CD1c-positive myeloid dendritic cell (primary cell): ENCODE measurements around the gene DDX60.
"Not testable (repeated sequence)": the region's sequence is repeated elsewhere in the genome, so short reads cannot be mapped to it uniquely, and the experiment has no call there.

Experiments used
- DNase-seq: peaks from one replicate; pipeline ENCODE4 v3.0.0-alpha.2; 2016; ENCODE audit errors: extremely low spot score

Gene DDX60

GRCh38 chr4:168318266-168318895 lies at the start of gene DDX60:
DDX60 (minus strand) TSS chr4:168318752; CDS start chr4:168311259, 7,493 bp downstream.
- peak; percentile 83 for DNase-seq

- no peak for DNase-seq
These were observed 48.5 kb upstream of the DDX60 start for GRCh38 chr4:168367065-168367464.

GRCh38 chr4:168362025-168362401 lies 43.5 kb upstream of the DDX60 start:
- DNase-seq = no peak

DNA sequence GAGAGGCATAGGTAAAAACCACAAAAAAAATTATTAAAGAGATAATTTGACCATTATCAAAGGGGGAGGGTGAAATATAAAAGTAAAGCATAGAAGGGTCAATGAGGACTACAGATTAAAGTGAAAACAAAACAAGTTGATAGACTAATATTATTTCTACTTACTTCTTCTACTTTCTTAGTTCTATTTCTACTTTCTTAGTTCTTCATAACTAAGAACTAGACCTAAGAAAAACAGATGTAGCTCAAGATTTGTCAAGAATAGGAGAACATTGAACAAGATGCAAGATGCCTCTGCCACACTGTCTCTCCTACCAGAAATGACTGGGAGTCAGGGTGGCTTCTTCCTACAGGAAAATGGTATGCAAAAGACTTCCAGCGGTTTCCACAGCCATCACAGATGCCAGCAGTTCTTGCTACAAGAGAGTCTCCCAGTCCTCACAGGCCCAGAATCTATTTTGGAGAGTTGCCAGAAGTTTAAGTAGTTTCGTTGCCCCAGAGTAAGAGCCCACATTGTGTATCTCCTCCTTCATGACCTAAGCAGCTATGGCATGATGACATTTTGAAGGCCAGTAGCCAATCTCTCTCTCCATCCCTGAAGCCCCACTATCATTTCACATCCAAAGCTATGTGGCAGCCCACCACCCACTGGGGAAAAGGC lies 42.9 kb upstream of the DDX60 start:
- DNase-seq = no peak

DNA sequence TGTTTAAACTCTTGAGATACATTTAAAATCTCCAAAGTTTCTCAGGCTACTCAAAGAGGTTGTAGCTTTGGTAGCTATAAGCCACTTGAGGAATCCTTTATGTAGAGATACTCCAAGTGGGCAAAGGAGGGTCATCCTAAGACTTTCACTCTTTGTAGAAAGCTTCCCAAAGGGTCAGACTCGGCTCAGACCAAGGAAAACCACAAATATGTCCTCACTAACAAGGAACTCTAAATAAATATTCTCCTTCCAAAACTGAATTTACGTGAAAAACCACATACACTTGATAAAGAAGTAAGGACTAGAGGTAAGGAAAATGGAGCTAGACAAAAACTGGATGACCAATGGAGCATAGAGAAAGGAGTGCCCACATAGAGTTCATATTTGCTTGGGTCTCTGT lies 41.7 kb upstream of the DDX60 start:
- DNase-seq = no peak

DNA sequence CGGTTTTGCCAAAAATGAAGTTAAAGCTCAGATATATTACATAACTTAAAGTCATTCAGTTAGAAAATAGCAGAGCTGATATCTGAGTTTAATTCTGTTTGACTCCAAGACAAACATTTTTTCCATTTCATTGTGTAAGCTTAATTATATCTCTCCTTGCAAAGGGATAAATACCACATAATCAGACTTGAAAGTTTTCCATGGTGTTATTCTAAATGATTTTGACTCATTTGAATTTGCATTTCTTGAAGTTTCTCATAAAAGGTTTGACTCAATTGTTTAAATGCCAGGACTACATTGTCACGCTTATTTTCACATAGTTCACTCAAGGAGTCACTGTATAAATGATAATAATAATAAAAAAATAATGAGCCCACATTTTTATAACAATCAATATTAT lies 39.4 kb upstream of the DDX60 start:
- DNase-seq = no peak

DNA sequence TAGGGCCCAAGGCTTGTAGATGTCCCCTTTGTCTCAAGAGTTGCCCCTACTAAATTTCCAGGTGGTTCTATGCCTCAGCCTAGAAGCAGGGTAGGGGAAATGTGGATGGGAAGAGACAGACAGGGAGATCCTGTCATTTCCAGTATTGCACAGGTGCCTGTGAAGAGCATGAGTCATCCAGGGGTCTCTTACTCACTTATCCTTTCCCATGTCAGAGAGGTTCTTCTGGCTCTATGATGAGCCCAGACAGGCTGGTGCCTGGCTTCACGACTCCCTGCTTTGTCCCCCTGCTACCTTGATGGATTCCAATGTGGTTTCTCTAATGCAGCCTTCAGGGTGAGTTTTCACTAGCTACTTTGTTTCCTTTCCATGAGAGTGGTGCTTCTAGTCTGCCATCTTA lies 35.2 kb upstream of the DDX60 start:
- DNase-seq = no peak

GRCh38 chr4:168337550-168337940 lies 19.0 kb upstream of the DDX60 start:
- no peak for DNase-seq

DNA sequence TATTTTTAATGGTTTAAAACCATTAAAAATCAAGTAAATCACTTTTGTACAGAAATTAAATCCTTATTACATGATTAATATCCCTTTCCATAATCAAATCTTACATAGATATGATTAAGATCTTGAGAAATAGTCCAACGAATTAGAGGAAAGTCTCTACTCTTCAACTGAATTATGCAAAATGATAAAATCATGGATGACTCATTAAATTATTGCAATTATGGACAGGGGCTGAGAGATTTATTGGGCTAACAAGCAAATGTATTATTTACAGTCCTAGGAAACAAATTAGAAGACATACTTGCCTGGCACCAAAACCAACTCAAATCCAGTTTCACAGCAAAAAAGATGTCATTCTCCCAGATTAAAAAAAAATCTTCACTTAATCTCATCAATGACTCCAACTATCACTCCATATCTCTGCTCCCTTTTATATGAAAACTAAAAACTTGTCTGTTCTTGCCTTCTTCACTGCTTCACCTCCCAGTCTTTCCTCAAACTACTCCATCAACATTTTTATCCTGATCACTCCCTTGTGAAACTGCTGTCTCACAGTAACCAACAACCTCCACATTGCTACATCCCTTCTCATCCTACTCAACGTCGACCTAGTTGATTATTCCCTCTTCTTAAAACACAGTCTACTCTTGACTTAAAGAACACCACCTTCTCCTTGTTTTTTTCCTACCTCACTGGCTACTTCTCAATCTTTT lies 18.4 kb upstream of the DDX60 start:
- no peak for DNase-seq

DNA sequence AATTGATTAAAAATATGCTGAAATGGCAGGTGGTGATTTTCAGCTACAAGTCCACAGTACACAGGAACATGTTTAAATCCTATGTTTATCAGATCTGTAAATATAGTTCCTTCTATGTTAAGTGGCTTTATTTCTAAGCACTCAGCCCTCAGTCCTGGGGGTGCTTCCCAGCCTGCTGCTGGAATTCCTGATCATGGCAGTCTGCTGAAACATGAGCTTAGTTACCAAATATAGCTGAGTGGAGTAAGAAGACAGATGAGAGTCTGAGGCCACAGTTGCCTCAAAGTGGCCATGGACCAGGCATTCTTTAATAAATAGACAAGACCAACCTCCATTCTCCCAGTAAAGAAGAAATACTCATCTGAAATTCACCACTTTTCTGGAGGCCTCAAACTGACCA lies 17.1 kb upstream of the DDX60 start:
- DNase-seq = no peak

DNA sequence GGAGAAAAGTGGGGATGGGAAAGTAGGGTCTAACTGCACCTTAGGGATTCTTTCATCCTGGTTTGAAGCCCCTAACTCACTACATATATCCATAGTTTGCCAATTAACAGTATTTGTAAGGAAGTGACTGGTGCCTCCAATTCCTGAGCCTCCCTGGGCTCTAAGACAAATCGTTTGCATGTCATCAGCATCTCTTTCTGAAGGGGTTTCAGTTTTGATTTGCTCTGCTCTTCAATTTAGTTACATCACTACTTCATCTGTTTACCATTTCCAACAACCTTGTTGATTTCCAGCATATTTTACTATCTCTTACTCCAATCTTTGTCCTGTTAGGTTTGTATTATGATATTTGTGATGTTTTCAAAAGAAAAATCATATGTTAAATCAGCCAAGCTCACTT lies 15.5 kb upstream of the DDX60 start:
- no peak for DNase-seq

DNA sequence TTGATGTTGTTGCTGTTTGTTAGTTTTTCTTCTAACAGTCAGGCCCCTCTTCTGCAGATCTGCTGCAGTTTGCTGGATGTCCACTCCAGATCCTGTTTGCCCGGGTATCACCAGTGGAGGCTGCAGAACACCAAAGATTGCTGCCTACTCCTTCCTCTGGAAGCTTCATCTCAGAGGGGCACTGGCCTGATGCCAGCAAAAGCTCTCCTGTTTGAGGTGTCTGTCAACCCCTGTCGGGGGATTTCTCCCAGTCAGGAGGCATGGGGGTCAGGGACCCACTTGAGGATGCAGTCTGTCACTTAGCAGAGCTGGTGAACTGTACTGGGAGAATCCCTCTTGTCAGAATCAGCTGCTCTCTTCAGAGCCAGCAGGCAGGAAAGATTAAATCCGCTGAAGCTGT lies 12.0 kb upstream of the DDX60 start:
- DNase-seq = not testable (repeated sequence)

- no peak for DNase-seq
These were observed 7.0 kb upstream of the DDX60 start for GRCh38 chr4:168325591-168325990.

DNA sequence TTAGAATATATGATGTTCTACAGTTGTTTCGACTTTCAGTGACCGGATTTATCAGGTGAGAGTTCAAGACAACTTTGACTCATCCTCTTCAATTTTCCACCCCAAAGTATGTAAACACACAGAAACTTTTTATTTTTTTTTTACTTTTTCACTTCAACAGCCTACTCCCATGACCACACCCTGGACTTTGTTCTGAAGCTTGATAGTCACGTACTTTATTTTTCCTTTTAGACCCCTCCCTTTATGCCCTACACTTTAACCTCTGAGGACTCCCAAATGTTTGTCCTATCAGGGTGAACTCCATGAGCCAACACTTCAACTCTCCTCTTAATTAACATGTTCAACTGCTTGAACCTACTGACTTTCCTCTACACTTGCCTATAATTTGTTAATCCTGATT lies 2.5 kb upstream of the DDX60 start:
- DNase-seq = no peak

- no peak for DNase-seq
These were observed 1.0 kb upstream of the DDX60 start for GRCh38 chr4:168319486-168320019.

DNA sequence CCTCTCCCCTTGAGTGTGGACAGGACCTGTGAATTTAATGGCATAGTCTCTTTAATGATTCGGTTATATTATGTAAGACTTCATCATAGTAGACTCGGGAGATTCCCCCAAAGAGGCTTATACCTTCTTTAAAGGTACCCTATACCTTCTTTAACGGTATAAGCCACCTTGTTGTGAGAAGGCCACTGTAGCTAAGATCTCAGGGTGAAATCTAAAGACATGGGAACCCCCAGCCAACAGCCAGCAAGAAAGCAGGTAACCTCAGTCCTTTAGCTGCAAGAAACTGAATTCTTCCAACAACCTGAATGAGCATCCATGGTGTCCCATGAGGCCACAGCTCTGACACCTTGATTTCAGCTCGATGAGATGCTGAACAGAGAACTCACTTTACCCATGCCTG lies 931 bp downstream of the DDX60 start:
- DNase-seq = no peak

DNA sequence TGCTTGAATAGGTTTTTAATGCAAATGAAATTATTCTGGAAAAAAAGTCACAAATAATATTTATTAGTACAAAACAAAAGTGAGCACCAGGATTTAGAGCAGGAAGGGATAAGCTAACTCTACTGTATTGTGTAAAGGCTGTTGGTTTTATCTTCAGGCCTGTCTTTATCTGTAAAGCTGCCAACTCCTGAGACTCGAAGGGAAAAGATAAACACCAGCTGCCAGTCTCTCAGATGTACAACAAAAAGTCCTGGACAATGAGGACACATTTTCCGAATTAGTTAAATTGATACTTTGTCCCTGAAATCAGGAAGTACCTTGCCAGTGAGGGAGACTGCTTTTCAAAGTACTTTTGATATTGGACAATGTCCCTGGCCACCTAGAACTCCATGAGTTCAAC lies 8.8 kb downstream of the DDX60 start:
- DNase-seq = no peak

GRCh38 chr4:168308912-168309311 lies 9.6 kb downstream of the DDX60 start:
- no peak for DNase-seq

DNA sequence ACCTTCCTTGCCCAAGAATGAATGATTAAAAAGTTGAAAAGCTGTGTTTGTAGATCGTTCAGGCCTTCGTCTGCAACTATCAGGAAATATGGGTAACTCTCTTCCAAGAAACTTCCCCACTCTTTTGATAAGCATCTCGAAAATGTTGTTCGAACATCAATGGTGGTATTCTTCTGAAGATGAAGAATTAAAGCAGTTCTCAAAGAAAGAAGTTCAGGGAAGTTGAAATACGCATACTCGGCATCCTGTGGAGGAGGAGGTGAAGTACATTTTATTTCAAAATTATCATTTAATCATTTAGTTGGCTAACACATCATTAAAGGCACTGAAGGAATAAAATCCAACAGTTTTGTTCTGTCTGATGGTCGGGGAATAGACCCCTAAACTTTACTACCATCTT lies 12.1 kb downstream of the DDX60 start:
- DNase-seq = no peak

DNA sequence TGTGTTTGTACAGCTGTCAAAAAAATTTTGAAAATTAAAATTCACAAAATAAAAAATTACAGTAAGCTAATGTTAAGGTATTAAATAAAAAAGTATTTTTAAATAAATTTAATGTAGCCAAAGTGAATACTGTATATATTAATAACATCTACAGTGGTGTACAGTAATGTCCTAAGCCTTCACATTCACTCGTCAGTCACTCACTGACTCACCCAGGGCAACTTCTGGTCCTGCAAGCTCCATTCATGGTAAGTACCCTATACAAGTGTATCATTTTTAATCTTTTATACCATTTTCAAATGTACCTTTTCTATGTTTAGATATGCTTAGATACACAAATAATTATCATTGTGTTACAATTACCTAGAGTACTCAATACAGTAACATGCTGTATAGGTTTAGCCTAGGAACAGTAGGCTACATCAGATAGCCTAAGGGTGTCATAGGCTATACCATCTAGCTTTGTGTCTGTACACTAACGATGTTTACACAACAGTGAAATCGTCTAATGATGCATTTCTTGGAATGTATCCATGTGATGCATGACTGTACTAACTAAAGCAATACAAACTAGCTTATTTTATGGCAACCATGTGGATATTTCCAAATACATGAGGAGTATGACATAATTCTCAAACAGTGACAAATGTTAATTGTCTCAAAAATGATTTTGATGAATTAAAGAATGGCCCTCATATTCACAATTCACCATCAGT lies 13.7 kb downstream of the DDX60 start:
- DNase-seq = no peak

GRCh38 chr4:168303430-168303829 lies 15.1 kb downstream of the DDX60 start:
- not testable (repeated sequence) for DNase-seq

DNA sequence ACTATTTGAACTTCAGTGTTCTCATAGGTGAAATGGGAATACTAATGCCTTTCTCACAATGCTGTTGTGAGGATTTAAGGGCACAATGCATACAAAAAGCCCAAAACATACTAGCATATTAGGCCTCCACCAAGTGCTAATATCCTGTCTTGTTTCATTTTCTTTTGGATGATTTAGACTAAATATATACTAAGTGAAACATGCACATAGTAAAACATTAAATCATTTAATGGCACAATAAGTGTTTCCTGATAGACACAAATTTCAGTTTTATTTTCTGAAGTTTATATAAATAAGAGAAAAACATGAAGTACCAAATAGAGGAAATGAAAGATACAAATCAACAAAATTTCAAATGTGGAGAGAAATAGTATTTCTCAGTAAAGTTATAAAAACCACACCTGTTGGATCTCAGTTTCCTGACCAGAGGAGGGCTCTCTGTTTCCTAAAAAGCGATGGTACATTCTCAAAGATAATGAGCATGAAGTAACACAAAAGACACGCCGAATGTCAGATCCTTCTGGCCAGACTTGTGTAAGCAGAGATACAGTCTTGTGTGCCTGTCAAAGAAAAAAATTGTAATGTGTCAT lies 25.1 kb downstream of the DDX60 start:
- DNase-seq = no peak
